A549 (cell line): Measurements from ENCODE around the gene ANP32A.

Experiments
- BHLHE40 ChIP-seq: IDR thresholded peaks from 2 replicates; pipeline ENCODE4 v1.6.1; 2012; ENCODE audit warnings: low read depth, low read length, inconsistent platforms
- CBX2 ChIP-seq: fragments of 200-600 bp; sonication (generic); IDR thresholded peaks from 2 replicates; pipeline ENCODE4 v1.6.1; 2016; ENCODE audit warnings: low read depth, mild to moderate bottlenecking, borderline replicate concordance
- CEBPB ChIP-seq, 2 experiments: fragments of >200 bp in 1 of 2; sonication (Bioruptor Twin) in 1 of 2; formaldehyde crosslinking in 1 of 2; IDR thresholded peaks; 2 replicates each; pipeline ENCODE4 v1.6.1; 2012 to 2016
- MAFK ChIP-seq: fragments of 450-650 bp; IDR thresholded peaks from 2 replicates; pipeline ENCODE4 v1.6.1; 2014; ENCODE audit not compliant: partially characterized antibody
- PHF8 ChIP-seq: fragments of 200-600 bp; sonication (generic); IDR thresholded peaks from 2 replicates; pipeline ENCODE4 v1.6.1; 2016; ENCODE audit warnings: low read depth, mild to moderate bottlenecking, antibody characterized with exemption, moderate library complexity, borderline replicate concordance
- POLR2A ChIP-seq: IDR thresholded peaks from 2 replicates; pipeline ENCODE4 v1.6.1; 2012; ENCODE audit warnings: mild to moderate bottlenecking, low read length
- RAD21 ChIP-seq, 2 experiments: fragments of >200 bp in 1 of 2; sonication (Bioruptor Twin) in 1 of 2; formaldehyde crosslinking in 1 of 2; IDR thresholded peaks in 1 of 2; conservative IDR thresholded peaks in 1 of 2; 2 replicates in 1 of 2; 3 replicates in 1 of 2; pipeline ENCODE4 v1.6.1; 2012 to 2018; ENCODE audit warnings: inconsistent platforms in 1 of 2
- RARB ChIP-seq: fragments of 250-450 bp; sonication (Bioruptor Pico); IDR thresholded peaks from 2 replicates; pipeline ENCODE4 v1.8.0; 2021; ENCODE audit warnings: mild to moderate bottlenecking, moderate library complexity
- TF ChIP-seq, protein P1 (sequence below): IDR thresholded peaks from 2 replicates; pipeline ENCODE4 v1.6.1; 2012
- TF ChIP-seq, protein P2 (sequence below): fragments of 250-450 bp; sonication (Bioruptor Pico); IDR thresholded peaks from 2 replicates; pipeline ENCODE4 v1.5.0; 2021; ENCODE audit warnings: mild to moderate bottlenecking, moderate library complexity, borderline replicate concordance
- TF ChIP-seq, protein P3 (sequence below): fragments of >200 bp; sonication (Bioruptor Twin); formaldehyde crosslinking; IDR thresholded peaks from 3 replicates; pipeline ENCODE4 v1.5.1; 2016
- TF ChIP-seq, protein P4 (sequence below): IDR thresholded peaks from 2 replicates; pipeline ENCODE4 v1.6.1; 2012; ENCODE audit warnings: low read depth, borderline replicate concordance

DNA sequence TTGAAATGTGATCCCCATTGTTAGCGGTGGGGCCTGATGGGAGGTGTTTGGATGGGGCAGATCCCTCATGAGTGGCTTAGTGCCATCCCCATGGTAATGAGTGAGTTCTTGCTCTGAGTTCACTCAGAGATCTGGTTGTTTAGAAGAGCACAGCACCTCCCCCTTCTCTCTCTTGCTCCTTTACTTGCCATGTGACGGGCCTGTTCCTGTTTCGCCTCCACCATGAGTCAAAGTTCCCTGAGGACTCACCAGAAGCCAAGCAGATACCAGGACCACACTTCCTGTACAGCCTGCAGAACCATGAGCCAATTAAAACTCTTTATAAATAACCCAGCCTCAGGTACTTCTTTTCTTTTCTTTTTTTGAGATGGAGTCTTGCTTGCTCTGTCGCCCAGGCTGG is 46.6 kb downstream of the ANP32A start:
- TF ChIP-seq PHF8 (no peak), MAFK (no peak), CBX2 (no peak), CEBPB (IDR thresholded peaks at IDR 0.05) (no peak), POLR2A (no peak), RARB (CRISPR knock-in tag) (no peak), RAD21 (conservative IDR thresholded peaks at IDR 0.05 in 1 of 2, IDR thresholded peaks at IDR 0.05 in 1 of 2) (no peak), BHLHE40 (no peak)
- TF ChIP-seq, protein P1, sequence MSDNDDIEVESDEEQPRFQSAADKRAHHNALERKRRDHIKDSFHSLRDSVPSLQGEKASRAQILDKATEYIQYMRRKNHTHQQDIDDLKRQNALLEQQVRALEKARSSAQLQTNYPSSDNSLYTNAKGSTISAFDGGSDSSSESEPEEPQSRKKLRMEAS = no peak
- TF ChIP-seq, protein P2, sequence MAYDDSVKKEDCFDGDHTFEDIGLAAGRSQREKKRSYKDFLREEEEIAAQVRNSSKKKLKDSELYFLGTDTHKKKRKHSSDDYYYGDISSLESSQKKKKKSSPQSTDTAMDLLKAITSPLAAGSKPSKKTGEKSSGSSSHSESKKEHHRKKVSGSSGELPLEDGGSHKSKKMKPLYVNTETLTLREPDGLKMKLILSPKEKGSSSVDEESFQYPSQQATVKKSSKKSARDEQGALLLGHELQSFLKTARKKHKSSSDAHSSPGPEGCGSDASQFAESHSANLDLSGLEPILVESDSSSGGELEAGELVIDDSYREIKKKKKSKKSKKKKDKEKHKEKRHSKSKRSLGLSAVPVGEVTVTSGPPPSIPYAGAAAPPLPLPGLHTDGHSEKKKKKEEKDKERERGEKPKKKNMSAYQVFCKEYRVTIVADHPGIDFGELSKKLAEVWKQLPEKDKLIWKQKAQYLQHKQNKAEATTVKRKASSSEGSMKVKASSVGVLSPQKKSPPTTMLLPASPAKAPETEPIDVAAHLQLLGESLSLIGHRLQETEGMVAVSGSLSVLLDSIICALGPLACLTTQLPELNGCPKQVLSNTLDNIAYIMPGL (CRISPR knock-in tag) = no peak
- TF ChIP-seq, protein P3, sequence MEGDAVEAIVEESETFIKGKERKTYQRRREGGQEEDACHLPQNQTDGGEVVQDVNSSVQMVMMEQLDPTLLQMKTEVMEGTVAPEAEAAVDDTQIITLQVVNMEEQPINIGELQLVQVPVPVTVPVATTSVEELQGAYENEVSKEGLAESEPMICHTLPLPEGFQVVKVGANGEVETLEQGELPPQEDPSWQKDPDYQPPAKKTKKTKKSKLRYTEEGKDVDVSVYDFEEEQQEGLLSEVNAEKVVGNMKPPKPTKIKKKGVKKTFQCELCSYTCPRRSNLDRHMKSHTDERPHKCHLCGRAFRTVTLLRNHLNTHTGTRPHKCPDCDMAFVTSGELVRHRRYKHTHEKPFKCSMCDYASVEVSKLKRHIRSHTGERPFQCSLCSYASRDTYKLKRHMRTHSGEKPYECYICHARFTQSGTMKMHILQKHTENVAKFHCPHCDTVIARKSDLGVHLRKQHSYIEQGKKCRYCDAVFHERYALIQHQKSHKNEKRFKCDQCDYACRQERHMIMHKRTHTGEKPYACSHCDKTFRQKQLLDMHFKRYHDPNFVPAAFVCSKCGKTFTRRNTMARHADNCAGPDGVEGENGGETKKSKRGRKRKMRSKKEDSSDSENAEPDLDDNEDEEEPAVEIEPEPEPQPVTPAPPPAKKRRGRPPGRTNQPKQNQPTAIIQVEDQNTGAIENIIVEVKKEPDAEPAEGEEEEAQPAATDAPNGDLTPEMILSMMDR = no peak
- TF ChIP-seq, protein P4, sequence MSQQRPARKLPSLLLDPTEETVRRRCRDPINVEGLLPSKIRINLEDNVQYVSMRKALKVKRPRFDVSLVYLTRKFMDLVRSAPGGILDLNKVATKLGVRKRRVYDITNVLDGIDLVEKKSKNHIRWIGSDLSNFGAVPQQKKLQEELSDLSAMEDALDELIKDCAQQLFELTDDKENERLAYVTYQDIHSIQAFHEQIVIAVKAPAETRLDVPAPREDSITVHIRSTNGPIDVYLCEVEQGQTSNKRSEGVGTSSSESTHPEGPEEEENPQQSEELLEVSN = no peak
